ENCODE measurements around the gene VTI1A. TPM values are rescaled to one million over a fixed set of nuclear protein-coding genes. Genes with fewer than 3 reads are reported as not detected.

The VTI1A gene
- total and polyA plus RNA-seq, 9 of the 15 experiments (the other 6 are each of a cell fraction or from before 2014, with no cell fraction given), result 9.3 to 21.4 (median 16.0) TPM

GRCh38 chr10:112546474-112546873 lies 99.5 kb downstream of the VTI1A start (continued):
- TF ChIP-seq, protein P1, sequence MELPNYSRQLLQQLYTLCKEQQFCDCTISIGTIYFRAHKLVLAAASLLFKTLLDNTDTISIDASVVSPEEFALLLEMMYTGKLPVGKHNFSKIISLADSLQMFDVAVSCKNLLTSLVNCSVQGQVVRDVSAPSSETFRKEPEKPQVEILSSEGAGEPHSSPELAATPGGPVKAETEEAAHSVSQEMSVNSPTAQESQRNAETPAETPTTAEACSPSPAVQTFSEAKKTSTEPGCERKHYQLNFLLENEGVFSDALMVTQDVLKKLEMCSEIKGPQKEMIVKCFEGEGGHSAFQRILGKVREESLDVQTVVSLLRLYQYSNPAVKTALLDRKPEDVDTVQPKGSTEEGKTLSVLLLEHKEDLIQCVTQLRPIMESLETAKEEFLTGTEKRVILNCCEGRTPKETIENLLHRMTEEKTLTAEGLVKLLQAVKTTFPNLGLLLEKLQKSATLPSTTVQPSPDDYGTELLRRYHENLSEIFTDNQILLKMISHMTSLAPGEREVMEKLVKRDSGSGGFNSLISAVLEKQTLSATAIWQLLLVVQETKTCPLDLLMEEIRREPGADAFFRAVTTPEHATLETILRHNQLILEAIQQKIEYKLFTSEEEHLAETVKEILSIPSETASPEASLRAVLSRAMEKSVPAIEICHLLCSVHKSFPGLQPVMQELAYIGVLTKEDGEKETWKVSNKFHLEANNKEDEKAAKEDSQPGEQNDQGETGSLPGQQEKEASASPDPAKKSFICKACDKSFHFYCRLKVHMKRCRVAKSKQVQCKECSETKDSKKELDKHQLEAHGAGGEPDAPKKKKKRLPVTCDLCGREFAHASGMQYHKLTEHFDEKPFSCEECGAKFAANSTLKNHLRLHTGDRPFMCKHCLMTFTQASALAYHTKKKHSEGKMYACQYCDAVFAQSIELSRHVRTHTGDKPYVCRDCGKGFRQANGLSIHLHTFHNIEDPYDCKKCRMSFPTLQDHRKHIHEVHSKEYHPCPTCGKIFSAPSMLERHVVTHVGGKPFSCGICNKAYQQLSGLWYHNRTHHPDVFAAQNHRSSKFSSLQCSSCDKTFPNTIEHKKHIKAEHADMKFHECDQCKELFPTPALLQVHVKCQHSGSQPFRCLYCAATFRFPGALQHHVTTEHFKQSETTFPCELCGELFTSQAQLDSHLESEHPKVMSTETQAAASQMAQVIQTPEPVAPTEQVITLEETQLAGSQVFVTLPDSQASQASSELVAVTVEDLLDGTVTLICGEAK (IDR thresholded peaks at IDR 0.05), result no peak
- TF ChIP-seq, protein P1 (CRISPR knock-in tag; IDR thresholded peaks at IDR 0.05), result no peak
- TF ChIP-seq OTX1 (CRISPR knock-in tag; IDR thresholded peaks at IDR 0.05), result no peak

Data from K562 (cell line).